Activated CD4-positive, alpha-beta T cell treated with anti-CD3 and anti-CD28 coated beads for 24 hours (primary cell): Measurements from ENCODE around the gene OGFOD2.
"Not testable (repeated sequence)": the region's sequence is repeated elsewhere in the genome, so short reads cannot be mapped to it uniquely, and the experiment has no call there.

ENCODE experiments used
- DNase-seq, 2 donors: peaks; one replicate each; pipeline ENCODE4 v3.0.0-alpha.2; 2020; ENCODE audit warnings: low read depth in 2 of 2

OGFOD2 gene

DNA sequence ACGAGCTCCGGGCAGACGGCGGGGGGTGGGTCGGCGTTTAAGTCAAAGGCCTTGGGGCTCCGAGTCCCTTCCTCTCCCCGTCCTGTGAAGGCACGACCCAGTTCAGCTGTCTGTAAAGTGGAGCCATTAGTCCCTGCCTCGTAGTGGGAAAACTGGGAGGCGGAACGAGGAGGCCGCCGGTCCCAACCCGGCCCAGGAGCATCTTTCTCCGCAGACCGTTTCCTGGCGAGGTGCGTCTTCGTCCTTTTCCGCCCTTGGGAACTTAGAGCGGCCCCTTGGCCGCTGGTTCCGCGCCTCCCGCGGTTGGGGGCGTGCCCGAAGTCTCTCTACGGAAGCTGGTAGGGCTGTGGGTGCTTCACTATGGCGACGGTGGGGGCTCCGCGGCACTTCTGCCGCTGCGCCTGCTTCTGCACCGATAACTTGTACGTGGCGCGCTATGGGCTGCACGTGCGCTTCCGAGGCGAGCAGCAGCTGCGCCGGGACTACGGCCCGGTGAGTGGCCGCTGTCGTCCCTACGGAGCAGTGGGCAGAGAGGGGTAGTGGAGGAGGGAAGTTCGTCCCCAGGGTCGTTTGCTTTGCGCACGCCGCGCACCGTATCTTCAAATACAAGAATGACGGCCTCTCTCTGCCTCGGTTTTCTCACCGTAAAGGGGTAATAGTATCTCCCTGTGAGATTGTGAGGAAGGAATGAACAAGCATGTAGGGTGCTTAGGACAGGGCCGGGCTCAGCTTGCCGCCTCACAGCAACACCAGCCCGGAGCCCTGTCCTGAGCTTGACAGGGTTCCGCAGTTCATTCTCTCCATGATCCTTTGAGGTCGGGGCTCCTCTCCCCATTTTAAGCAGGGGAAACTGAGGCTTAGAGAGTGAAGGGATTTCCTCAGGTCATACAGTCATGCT, at the start of gene OGFOD2:
TSS of gene OGFOD2 (plus strand) at position 353 of the 898 bp plus-strand sequence. CDS start at position 361, 8 bp downstream.
- DNase-seq = peak; percentile 87 to 89

DNA sequence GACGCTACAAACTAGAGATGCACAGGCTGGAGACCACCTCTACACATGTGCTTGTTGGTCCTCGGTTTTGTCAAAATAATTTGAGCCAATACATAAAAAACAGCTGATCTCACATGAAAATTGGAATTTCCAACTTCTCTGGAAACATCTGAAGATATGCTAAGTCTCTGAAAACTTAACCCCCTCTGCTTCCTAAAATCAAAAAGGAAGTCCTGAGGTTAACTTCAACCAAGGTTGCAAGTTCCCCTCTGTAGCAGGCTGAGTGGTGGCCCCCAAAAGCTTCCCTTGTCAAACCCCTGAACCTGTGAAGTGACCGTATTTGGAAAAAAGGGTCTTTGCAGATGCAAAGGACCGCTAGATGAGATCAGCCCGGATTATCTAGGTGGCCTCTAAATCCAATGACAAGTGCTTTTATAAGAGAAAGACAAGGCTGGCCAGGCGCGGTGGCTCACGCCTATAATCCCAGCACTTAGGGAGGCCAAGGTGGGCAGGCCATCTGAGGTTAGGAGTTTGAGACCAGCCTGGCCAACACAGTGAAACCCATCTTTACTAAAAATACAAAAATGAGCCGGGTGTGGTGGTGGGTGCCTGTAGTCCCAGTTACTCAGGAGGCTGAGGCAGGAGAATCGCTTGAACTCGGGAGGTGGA, 47.2 kb upstream of the OGFOD2 start:
- no peak for DNase-seq

DNA sequence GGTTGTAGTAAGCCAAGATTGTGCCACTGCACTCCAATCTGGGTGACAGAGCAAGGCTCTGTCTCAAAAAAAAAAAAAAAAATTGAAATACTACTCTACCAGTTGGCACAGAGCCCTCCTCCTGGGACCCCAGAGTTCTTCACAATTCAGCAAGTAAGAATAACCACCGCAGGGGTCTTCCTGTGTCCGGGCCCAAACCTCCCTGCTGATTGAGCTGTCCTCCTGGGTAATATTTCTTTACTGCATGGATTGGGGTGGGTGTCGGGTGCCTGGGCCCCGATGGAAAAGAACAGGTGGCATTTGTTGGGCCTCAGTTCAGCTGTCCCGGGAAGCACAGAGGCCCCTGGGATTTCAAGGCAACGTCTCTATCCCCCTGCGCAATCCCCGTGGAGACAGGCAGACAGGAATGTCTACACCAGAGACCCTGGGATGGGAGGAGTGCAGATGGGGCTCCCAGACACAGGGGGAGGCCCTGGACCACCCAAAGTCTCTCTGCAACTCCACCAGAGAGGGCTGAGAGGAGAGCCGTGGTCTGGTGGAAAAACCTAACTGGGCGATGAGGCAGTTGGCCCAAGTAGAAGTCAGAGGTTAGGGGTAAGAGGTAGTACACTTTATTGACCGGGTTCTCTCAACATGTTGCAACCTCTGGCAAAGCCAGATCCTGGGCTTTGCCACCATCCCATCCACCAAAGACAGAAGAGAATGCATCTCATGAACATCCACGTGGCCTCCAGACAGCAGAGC, 46.5 kb upstream of the OGFOD2 start:
- no peak for DNase-seq

DNA sequence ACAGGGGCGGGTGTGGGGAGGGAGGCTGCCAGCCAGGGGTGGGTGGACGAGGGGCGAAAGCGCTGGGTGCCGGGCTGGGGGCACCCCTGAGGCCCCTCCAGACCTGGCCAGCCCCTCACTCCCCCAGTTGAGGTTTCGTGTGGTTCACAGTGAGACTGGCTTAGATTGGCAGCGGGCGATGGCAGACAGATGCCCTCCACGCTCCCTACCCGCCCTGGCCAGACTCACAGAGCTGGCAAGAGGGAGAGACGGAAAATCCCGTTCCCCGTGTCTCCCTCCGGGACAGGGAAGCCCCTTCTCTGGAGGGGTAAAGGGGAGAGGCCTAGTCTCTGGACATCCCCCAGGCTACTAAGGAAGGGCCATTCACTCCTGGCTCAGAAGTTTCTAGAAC, 45.9 kb upstream of the OGFOD2 start:
- no peak for DNase-seq

DNA sequence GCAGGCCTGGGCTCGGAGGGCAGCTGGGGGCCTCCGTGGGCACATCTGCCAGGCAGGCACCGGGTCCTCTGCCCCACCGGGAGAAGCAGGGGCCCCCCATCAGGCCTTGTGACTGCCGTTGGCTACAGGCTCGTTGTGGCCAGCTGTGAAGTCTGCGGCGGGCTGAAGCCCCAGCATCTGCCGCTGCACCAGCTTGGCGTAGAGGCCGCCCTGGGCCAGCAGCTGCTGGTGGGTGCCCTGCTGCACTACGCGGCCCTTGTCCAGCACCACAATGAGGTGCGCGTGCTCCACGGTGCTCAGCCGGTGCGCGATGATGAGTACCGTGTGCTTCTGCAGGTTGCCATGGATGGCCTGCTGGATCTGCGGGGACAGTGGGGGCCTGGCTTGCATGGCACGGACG, 45.2 kb upstream of the OGFOD2 start:
- DNase-seq = no peak

DNA sequence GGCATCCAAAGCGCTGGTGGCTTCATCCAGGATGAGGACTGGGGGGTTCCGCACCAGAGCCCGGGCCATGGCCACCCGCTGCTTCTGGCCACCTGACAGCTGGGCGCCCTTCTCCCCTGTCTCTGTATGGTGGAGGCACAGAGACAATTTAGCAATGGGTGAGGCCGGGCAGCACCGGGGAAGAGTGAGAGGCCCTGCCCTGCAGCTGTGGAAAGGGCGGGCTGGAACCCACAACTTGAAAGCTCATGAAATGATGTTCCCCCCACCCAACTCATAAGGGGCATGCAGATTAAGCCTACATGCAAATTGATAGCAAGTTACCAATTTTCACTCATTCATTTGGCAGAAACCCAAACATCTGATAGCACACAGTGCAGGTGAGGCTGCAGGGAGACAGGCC, 42.8 kb upstream of the OGFOD2 start:
- no peak for DNase-seq

DNA sequence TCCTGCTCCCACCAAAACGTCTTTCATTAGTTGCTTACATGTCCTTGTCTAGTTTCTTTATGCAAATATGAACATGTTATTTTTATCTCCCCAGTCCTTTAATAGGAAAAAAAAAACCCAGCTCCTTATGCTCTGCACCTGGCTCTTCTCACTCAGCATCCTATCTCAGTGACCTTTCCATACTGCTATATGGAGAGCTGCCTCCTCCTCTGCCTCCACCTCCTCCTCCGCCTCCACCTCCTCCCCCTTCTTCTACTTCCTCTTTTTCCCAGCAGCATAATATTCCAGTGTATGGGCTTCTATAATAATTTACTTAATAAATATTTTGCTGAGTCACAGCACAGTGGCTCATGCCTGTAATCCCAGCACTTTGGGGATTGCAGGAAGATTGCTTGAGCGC, 40.3 kb upstream of the OGFOD2 start:
- DNase-seq = no peak

DNA sequence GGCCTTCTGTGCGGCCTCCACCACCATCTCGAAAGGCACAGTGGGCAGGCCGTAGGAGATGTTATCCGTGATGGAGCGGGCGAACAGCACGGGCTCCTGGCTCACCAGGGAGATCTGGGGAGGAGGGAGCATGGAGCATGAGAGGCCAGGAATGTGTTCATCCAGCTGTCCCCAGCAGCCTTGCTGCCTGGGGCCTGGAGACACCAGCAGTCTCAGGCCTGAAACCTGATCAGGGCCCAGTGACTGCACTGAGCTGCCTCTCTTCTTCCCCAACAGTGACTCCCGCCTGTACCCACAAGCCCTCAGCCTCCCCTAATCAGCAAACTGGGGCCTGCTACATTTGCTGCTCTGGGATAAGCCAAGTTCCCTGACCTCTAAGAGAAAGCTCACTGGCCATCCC, 39.7 kb upstream of the OGFOD2 start:
- DNase-seq = no peak

DNA sequence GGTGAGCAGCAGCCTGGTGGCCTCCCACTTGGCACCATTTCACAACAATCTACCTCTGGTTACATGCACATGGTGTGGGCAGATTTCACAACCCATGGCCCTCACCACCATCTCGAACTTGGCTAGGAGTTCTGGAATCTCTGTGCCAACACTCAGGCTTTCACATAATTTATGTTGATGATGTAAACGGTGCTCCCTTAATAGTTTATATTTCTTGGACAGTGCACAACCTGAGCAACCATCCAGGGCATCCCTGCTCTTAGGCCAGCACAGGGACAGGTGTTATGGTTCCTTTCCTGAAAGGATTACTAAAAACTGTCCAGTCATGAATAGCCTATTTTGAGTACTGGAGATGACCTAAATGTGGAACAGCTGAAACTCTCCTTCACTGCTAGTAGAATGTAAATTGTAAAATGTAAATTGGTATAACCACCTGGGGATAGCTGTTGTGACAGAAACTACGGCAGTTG, 37.4 kb upstream of the OGFOD2 start:
- DNase-seq = no peak

DNA sequence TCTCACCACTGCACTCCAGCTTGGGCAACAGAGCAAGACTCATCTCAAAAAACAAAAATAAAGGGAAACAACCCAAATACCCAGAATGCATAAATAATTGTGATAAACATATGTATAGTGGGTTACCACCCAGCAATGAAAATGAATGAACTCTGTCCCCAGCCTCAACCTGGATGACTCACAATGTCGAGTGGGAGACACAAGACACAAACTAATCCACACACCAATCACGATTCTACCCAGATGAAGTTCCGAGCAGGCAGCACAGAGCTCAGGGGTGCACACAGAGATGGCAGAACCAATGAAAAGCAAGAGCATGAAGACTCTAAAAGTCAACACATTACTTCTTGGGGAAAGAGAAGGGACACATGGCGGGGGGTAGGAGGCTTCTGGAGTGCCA, 35.9 kb upstream of the OGFOD2 start:
- no peak for DNase-seq

DNA sequence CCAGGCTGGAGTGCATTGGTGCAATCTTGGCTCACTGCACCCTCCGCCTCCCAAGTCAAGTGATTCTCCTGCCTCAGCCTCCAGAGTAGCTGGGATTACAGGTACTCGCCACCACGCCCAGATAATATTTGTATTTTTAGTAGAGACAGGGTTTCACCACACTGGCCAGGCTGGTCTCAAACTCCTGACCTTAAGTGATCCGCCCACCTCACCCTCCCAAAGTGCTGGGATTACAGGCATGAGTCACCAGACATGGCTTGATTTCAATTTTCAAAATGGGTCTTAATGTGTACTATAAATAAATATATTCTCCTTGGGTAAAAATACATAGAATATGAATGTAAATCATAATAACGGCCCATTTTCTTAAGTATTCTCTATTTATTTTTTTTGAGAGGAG, 33.7 kb upstream of the OGFOD2 start:
- not testable (repeated sequence) for DNase-seq

DNA sequence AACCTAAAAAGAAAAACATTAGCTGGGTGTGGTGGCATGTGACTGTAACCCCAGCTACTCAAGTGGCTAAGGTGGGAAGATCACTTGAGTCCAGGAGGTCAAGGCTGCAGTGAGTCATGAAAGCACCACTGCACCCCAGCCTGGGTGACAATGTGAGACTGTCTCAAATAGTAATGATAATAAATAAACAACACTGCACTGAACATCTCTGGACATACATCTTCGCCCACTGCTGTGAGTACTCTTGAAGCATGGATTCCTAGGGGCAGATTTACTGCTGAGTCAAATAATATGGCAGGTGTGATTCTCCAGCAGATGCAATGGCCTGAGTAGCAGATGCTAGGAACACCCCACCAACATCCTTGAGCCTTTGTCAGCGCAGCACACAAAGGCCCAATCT, 32.4 kb upstream of the OGFOD2 start:
- no peak for DNase-seq

DNA sequence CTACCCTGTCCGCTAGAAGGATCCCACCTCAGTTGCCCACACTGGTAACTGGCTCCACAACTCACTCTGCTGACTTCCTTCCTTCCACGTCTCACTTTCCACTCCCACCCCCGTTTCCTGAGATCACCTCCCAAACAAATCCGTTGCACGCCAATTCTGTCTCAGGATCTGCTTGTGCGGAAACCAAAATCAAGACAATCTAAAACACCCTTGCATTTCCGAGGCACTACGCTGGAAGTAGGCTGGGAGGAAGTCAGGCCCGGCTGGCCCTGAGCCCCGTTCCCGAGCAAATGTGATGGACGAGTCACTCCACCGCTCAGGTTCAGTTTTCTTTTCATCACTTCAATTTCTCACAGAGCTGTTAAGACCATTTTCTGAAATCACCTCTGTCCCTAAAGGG, 31.8 kb upstream of the OGFOD2 start:
- DNase-seq = no peak

DNA sequence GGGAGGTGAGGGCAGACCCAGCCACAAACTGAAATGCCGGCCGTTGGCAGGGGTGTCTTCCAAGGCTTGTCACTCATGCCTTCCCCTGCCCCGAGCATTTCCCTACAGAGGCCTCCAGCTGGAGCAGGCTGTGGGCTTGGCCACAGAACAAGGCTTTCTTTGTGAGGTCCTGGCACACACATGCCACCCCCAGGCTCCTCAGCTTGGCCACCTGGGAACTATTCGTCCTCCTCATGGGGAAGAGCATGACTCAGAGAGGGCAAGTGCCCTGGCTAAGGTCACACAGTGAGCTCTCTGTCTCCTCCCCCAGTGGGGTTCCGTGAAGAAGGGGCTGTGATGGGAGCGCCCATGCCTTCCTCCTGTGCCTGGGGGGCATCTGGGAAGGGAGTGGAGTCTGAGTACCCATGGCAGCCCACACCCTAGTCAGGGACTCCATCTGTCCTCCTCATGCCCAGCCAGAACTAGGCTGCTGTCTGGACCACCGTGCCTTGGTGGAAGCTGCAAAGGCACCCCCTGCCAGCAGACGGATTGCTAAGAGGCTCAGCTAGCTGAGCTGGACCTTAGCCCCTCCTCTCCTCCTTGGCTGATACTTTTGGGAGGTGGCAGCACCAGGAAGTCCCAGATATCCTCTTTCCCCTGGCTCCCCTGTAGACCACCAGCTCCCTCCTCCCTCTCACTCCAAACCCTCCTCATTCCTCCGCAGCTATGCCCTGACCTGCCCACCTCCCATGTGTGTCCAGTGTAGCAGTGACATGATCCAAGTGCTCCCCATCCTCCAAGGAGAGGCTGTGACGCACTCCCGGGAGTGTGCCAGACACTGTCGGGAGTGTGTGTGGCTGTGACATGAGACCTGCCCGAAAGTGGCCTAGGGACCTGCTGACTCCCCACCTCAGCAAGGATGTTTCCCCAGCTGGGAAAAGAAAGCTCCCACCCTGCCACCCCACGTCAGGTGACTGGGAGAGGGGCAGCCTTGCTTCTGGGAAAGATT, 30.1 kb upstream of the OGFOD2 start:
- no peak for DNase-seq

DNA sequence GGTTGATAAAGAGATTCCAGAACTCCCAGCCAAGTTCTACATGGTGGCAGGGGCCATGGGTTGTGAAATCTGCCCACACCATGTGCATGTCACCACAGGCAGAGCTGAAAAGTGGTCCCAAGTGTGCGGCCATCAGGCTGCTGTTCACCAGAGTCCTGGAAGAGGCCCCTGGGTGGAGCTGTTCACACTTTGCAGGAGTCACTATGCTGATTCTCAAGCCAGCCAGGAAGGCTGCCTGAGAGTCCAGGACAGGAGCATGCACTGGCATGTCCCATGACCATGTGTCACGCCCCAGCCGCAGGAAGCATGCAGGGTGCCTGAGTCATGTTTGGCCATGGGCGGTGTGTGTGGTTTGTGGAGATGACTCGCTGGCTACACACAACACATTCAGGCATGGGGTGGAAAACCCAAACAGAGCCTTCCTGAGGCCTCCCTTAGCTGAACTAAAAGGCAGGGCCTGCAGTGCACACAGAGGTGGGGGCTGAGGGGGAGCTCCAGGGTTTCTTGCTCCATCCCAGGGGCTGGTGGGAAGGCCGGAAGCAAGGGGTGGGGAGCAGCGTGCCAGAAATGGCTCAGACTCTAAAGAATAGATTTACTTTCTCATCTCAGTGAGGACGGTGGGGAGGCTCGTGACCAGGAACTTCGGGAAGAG, 28.2 kb upstream of the OGFOD2 start:
- peak; percentile 65 to 74 for DNase-seq

DNA sequence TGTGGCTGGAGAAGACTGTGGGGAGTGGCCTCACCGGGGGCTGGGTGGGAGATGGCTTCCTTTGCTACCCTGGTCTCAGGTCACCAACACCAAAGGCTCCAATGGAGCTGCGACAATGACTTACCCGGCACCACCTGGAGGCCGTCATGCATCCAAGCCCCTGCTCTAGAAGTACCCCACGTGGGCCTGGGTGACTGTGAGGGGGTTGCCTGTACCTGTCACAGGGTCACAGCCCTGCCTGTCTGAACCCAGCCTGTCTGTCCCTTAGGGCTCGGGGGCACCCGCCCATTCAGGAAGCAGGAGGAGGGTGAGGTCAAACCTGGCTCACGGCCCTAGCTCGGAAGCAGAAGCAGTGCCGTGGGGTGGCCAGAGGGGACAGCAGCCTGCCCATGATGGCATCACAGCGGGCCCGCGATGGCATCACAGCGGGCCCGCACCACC, 27.7 kb upstream of the OGFOD2 start:
- no peak for DNase-seq

DNA sequence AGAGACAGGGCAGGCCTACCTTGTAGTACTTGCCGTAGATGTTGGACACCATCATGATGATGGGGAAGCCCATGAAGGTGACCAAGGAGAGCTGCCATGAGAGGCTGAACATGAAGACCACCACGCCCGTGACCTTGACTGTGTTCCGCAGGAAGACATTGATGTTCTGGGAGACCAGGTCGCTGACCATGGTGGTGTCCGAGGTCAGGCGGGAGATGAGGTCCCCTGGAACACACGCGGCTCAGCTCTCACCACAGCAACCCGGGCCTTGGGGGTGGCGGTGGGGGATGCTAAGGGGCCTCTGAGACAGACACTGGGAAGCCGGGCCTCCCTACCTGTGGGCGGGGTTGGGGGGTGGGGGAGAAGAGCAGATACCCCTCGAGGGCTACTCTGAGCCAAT, 26.4 kb upstream of the OGFOD2 start:
- DNase-seq = no peak

DNA sequence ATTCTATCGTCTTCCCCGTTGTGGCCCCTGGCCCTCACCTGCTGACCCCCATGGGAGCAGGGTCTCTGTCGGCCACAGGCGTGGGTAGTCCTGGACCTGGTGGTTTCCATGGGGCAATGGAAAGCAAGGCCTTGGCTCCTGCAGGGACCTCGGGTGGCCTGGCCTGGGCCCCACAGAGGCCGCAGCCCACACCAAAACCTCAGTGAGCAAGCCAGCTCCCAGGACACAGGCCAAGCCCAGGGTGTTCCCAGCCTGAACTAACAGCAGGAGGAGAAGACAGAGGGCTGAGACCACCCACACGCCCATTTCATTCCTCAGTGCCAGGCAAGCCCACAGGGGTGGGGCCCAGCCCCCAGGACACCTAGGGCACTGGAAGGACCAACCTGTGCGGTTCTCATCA, 25.6 kb upstream of the OGFOD2 start:
- no peak for DNase-seq

DNA sequence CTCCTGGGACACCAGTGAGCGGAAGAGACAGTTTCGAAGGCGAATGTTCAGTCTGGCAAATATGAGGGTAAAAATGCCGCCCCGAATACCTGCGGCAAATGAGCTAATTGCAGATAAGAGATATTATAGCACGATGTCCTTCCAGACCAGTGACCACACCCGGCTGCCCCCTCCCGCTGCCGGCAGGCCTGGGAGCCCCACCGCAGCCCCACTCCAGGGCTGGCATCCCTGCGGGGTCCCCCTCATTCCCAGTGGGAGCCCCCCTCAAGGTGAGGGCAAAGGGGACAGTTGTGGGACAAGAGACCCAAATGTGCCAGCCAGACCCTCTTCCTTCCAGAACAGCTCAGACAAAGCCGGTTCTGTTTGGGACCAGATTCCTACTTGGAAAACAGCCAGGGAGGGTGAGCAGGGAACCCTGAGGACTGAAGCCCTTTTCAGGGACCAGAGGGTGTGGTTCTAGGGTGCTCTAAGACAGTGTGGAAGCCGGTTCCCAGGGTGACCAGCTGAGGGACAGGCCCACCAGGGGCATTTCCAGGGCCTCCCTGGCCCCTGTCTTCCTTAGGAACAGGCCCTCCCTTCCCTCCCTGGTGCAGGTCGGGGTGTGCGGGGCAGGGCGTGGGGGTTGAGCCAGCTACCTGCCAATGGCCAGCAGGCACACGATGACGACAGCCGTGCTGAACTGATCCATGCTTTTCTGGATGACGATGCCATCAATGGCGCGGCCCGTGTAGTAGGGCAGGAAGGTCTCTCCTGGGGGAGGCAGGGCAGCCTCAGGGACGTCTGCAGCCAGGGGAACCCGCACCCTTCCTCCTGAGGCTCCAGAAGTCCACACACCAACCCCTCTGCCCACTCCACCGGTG, 25.0 kb upstream of the OGFOD2 start:
- DNase-seq = no peak

DNA sequence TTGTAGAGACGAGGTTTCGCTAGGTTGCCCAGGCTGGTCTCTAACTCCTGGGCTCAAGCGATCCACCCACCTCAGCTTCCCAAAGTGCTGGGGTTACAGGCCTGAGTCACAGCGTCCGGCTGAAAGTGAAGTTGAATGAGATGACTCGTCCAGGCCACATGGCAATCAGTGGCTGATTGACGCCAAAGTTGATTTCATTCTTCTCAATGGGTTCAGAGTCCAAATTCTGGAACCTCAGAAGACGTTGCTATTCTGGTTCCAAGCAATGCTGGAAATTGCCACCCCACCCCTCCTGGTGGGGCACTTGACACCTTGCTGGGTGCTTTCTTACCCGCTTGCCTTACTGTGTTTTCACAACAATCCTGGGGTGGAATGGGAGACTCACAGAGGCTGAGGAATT, 23.6 kb upstream of the OGFOD2 start:
- DNase-seq = no peak
